Right renal cortex interstitium (tissue), 3 donors: ENCODE results near the gene BMI1. TPM values are rescaled to one million over a fixed set of nuclear protein-coding genes. Genes with fewer than 3 reads are reported as not detected.

Experiments
- DNase-seq, 3 donors: peaks; one replicate each; pipeline ENCODE4 v3.0.0-alpha.2; 2013; ENCODE audit warnings: low read depth in 3 of 3, low spot score in 2 of 3
- polyA plus RNA-seq, 3 donors: library from polyadenylated mRNA; unstranded; fragments of 120-200 nt; gene quantifications; one replicate each; pipeline ENCODE4 v1.2.1, GENCODE V29; 2013; ENCODE audit not compliant: insufficient read length in 3 of 3

Gene BMI1
- polyA plus RNA-seq, 3 donors = 103 to 121 (median 105) TPM

DNA sequence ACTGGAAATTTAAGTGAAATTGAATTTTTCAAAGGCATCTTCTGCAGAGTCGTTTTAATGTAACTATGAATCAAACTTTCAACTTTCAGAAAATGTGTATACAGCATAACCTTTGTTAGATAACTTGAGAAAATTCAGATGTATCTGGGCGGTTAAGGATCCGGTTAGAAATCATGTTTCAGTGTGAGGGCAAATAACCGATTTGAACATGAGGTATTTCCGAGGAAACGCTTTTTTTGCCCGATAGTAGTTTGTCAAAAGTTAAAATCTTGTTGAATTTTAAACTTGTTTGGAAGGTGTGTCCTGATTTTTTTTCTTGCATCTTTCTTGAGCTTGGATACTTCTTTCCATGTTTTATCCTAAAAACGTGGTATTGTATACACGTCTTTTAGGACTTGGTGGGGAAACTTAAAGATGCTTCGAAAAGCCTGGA, 1.3 kb upstream of the BMI1 start:
- DNase-seq = no peak

DNA sequence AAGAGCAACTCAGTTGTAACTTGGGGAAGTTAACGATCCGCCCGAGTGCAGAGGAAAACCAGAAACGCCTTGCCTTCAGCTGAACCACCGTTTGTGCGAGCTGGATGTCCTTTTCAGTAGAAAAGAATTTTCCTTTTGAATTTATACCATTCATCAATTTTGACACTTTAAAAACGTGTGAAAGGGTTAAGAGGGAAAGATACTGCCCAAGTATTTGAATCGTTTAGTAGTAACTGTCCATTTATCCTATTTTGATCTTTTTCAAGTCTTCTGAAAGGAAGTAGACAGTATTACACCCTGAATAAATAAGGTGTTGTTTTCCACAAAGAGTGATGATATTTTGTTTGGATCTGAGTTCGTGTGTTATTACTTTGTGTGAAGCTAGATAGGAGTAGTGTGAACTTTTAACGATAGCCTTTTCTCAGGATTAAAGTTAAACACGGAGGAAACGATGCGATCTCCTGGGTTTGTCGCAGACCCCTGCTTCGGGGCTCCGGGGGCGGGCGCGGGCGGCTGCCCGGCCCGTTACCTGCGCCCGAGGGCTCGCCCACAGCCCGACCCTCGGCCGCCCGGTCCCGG, 830 bp upstream of the BMI1 start:
- no peak for DNase-seq

DNA sequence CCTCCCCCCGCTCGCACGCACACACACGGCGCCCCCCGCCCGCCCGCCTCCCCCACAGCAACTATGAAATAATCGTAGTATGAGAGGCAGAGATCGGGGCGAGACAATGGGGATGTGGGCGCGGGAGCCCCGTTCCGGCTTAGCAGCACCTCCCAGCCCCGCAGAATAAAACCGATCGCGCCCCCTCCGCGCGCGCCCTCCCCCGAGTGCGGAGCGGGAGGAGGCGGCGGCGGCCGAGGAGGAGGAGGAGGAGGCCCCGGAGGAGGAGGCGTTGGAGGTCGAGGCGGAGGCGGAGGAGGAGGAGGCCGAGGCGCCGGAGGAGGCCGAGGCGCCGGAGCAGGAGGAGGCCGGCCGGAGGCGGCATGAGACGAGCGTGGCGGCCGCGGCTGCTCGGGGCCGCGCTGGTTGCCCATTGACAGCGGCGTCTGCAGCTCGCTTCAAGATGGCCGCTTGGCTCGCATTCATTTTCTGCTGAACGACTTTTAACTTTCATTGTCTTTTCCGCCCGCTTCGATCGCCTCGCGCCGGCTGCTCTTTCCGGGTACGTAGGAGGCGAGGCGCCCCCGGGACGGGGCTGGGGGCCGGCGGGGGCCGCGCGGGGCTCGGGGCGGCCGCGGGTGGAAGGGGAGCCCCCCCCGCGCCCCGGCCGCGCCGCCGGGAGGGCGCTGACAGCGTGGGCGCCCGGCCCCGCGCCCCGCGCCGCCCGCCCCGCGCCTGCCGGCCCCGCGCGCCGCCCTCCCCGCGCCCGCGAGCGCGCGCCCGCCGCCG, 441 bp downstream of the BMI1 start:
- DNase-seq = no peak

DNA sequence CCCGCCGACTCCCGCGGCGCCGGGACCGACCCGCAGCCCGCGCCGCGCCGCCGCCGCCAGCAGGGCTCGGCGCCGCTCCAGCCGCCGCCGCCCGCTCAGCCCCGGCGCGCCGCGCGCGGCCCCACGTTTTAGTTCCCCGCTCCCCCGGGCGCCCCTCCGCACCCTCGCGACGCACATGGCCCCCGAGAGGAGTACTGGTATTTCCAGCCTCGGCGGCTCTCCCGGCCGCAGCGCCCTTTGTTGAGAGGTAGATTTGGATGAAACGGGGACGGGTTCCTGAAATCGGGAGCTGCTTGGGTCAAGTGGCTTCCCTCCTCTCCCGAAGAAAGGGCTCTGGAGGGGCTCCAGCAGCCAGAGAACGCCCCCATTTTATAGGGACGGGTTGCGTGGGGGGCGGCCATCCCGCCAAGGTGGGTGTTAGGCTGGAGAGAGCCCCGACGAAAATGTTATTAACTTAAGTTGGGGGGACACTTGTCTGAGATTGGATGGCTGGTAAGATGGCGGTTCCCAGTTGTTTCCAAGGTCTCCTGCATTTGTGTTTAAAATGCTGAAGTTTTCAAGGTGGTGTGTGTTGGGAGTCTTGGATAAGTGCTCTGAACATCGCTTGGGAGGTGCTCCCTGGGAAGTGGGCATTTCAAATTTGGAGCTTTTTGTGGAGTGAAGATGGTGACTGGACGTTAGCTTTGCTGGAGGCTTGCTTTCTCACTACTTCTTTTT, 1.2 kb downstream of the BMI1 start:
- DNase-seq = no peak

DNA sequence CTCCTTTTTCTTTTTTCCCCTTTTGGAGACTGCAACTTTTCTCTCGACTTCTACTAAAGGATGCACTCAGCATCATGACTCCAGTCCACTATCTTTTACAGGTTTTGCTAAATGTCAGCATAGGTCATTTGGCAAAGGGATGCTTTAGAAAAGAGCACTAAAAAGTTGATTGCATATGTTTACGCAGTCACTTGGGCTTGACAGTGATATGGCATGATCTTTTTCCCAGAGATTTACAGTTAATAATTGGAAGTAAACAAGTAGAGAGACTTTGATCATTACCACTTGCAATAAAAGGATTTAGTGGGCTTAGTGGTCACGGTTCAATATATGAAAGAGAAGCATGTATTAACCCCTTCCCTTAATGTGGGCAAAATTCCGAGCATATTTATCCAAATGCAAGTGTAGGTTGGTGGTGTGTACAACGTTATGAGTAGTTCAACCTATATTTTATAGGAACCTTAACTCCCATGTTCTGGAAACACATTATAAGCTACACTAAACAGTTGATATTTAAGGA, 1.8 kb downstream of the BMI1 start:
- no peak for DNase-seq

DNA sequence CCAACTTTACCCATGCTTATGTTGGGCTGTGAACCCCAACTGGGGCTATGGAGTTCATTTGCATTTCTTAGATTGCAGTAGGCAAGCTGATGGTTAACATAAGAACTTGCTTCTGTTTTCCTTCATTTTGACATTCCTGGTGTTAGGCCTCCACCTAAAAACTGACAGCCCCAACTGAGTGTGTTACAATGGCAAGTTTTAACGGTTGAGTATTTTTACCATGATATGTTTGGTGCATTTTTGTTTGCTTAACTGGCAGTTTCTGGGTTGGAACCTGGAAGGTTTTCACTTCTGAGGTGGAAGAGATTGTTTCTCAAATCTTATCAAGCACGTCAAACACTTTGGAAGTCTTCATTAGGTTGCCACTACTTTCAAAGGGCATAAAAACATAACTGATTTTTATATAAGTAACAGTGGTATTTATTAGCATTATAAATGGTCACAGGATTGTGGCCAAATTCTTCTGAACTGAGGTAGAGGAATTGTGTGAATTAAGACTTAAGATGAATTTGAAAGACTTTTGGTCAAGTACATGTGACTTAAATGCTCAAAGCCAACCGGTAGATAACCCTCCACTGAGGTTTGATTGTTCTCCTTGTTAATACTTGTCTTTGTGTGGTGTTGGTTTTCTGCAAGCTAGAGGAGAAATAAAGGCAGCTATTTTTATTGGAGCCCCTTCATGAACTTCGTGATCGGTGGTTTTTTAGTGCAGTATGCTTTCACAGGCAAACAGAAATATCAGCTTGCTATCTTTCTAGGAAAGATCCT, 2.8 kb downstream of the BMI1 start:
- DNase-seq = no peak

DNA sequence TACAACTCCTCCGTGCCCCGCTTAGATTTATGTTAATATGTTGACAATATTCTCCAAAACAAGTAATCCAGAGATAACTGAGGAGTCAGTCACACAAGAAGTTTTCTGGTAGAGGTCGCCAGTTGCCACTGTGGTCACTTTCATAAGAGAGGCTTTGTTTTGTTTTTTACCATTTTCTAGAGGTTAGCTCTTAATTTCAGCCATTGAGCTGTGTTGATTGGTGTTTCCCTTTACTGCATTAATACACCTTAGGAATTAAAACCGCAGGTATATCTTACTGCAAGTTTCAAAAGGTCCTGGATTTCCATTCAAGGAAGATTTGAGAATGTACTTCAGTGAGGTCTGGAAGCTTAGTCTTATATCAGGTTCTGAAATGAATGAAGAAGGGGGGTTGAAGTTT, 3.5 kb downstream of the BMI1 start:
- no peak for DNase-seq

DNA sequence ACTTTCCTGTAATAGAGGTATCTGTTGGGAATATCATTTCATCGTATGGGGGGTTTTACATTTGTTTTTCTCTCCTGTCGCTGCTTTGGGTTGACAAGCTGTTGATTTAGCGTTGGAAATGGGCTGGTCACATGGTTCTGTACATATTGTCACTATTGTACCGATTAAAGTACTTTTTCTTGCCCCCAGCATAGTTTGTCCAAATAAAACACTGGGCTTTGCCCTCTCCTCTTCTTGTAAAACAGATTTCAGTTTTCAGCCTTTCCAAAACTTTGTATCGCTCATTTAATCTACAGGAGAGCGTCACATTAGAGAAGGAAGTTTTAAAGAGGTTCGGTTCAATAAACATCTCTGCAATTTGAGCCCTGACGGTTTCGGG, 4.0 kb downstream of the BMI1 start:
- no peak for DNase-seq

DNA sequence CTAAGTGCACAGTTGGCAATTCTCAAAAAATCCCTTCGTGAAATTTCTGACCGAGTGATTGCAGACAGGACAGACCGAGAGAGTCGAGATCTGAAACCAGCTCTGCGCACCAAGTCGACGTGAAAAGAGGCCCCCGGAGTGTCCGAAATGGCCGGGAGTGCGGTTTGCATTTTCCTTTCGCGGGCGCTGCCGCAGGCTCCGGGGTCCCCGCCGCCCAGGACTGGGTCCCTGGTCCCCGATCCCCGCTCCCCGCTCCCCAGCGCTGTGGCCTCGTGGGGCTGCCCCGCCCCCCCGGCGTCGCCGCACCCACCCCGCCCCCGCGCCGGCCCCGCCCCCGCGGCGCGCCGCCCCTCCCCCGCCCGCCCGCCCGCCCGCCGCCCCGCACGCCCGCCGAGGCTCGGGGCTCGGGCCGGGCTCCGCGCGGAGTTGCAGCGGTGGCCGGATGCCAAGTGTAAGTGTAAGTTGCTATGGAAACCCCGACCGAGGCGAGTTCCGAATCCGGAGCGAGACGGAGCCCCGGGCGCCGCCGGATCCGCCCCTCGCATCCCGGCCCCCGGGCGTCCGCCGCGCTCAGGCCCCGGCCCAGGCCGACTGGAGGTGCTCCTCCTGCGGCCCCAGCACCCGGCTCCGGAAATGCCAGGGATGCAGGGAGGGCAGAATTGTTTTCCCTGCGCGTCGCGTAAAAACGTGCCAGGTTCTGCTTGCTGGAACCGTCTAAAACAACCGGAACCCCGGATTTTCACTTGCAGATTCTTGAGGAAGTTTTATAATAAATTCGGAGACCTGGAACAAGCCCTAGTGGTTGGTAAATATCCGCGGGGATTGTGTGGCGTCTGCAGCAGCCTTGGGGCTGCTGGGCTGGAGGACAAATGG, 4.6 kb downstream of the BMI1 start:
- DNase-seq = no peak

DNA sequence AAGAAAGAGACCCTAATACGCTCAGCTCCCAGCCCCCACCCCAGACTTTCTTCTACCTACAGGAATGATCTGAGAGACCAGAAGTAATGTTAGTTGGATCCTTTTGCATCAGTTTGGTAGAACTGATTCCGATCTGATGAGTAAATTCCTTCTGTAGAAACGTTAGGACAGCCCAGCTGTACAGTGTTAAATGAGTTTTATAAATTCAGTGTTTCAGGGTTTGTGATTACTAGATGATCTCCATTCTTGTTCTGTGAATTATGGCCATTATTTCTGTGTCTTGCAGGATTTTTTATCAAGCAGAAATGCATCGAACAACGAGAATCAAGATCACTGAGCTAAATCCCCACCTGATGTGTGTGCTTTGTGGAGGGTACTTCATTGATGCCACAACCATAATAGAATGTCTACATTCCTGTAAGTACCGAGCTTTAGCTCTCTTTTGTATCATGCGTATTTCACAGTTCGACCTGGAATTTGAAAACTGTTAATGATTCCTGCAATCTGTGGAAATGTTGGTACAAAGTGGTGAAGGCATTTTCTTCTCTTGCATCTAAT, 5.3 kb downstream of the BMI1 start:
- DNase-seq = no peak

DNA sequence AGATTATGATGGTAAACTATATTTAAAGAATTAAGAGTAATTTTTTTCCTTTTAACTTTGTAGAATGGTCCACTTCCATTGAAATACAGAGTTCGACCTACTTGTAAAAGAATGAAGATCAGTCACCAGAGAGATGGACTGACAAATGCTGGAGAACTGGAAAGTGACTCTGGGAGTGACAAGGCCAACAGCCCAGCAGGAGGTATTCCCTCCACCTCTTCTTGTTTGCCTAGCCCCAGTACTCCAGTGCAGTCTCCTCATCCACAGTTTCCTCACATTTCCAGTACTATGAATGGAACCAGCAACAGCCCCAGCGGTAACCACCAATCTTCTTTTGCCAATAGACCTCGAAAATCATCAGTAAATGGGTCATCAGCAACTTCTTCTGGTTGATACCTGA, 8.3 kb downstream of the BMI1 start:
- DNase-seq = no peak

DNA sequence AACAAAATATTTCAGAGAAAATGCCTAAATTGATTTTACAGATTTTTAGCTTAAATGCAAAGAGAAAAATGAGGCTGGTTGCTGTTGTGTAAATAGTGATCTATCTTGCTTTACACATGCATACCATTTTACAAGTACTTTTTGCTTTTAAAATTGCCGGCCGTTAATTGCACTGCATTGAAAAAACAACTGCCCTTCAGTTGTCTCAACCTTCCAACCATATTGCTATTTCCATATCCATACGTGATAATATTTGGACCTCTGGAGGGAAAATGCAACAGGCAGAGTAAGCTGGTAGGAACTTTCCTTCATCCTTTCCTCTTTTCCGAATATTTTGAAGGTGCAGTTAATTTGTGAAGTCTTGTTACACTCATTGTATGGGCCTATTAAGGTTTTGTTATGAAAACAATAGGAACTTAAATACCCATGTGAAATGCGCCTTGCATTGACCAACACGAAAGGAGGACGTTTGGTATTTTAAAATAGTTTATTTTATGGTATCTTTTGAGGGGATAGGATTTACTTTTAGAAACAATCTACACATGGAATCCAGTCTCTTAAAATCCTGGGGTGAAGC, 11.3 kb downstream of the BMI1 start:
- DNase-seq = no peak

DNA sequence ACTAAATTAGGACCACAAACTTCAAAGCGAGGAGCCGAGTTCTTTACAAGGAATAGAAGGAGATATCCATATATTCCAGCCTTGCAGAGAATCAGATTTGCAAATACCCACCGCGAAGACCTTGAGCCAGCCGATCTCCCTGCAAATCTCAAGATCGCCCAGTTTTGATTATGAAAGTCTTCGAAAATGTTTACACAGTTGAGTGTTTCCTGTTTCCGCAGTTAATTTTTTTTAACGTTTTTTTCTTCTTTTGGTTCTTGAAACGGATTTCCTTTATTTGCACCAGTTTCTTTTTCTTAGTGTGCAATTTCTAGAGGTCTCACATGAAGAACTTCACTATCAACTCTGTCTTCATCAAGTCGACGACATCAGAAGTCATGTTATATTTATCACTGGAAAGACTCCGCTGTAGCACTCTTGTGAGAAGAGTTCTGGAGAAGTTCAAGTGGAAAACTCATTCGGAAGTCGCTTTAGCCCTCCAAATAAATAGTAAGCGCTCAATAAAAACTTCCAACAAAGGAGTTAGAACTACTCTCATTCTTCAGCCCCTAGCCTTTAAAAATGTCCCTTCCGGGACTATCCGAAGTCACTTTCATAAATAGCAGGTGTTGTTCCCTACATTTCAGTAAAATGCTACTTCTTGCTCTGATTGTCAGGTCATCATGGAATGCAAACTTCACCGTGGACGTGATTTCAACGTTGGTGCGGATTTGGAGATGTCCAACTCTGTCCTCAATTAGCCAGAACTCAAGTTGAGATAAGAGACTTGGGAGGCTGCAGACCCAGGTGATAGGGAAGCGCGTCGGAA, 12.5 kb downstream of the BMI1 start:
- DNase-seq = no peak

DNA sequence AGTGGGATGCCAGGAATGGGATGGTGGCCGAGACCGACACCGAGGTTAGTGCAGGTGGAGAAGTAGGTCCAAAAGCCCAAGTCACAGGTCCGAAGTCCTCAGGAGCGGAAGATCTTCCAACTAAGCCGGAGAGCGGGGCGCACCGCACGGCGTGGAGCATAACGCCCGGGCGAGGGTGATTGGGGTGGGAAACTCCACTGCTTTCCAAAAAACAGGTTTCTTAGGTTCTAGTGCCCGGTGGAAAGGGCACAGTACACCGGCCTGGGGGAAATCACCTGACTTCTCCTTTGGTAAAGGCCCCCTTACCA, 13.0 kb downstream of the BMI1 start:
- DNase-seq = no peak

DNA sequence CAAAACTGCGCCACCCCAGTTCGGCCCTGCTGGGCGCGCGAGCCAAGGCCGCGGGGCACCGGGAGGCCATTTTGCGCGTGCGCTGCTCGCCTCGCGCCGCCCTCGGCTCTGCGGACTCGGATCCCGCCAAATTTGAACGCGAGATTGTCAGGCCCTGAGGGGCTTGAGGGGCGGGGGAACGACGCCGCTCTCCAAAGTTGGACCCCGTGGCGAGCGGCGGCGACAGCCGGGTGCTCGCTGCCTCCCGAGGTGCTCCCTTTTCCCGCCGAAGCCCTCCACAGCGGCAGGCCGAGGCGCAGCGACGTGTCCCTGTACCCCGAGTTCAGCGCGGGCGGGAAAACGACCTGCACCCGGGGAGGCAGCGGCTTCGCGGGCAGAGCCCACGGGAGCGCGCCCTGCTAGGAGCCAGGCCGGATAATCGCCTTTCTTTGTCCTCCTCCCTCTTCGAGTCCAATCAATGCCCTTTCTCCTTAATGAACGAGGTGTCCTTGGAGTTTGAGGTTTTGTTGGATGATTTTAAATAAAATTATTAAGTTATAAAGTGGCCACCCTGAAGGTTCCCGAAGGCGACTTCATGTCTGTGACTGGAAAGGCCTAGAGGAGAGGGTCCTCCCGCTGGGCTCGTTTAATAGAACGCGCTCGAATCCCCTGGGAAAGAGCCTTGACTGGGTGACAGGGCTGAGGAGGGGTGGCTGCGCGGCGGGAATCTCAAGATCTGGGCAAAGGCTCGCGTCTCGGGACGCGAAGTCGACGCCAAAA, 13.7 kb downstream of the BMI1 start:
- no peak for DNase-seq

DNA sequence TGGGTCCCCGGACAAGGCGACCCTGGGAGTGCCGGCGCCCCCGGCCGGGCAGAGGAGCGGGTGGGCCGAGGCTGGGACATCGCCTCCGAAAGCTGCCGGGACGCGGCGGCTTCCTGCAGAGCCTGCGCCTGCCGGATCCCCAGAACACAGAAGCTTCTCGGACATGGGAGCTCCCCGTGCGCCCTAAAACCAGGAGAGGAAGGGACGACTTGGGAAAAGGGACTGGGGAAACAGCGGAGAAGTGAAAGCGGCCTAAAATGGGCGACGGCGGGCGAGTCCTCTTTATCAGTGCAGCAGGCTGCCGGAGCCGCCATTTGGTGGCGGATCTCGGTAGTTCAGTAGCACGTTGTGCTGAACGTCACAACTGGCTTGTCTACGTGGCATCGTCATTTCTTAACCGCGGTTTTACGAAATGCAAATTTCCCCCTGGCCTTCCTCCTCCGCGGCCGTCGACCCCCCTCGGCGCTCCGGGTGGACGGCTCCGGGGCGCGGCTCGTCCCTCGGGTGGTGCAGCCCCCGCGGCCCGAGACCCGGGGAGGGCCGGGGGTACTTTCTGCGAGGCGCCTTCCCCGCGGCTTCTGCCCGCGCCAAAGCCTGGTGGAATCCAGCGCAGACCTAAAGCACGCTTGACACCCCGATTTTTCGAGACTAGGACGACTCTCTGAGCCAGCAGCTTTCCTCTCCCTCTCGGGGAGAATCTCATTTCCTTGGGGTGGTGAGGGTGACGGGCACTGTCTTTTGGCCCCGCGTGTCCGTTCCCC, 14.5 kb downstream of the BMI1 start:
- no peak for DNase-seq

DNA sequence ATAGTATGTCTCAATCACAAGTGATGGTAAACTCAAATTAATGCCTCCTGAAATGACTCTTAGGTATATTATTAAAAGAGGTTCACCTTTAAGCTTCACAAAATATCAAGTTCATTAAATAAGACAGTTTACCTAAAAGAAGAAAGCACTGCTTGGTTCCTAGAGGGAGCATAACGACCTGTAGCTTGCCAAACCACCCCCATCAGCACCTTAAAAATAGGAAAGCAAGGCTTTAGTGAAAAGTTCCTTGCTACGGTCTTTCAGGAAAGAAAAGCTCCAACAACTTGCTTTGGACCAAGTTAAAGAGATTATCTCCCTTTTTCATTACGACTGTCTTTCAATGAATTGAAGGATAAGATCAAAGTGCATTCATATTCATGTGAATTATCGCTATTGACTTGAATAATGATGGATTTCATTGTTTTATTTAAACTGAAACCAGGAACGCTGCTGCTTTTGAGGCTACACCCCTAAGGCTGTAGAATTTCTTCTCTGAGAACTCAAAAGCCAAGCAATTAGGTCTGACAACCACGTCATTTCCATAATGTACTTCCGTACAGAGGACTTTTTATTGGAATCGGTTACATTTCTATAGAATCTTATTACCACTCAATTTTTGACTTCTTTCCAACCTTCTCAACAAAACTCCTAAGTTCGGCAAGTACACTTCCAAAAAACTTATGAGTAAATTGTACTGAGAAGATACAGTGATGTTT, 17.4 kb downstream of the BMI1 start:
- no peak for DNase-seq
